HepG2 (cell line): ENCODE results near the gene CCL13. TPM values are rescaled to one million over a fixed set of nuclear protein-coding genes. Genes with fewer than 3 reads are reported as not detected.

Source experiments
- ATAC-seq: fragments of 200-7000 bp; cut with Tn5 transposase; 3 replicates; pipeline ENCODE4 v1.9.1; 2020; ENCODE audit warnings: mild to moderate bottlenecking, moderate library complexity
- BruUV-seq: library from RNA; stranded (reverse); fragments of 400-500 nt; replicated peaks from 2 replicates; lab custom pipeline; 2021; lab: Mats Ljungman, UMichigan
- CTCF ChIA-PET: fragments of 300-600 bp; formaldehyde crosslinking; extraction: SDS; loops from one replicate; lab custom pipeline; 2021; ENCODE audit warnings: low total read pairs, inconsistent platforms, low intra/inter-chr PET ratio; lab: Yijun Ruan, JAX
- POLR2A ChIA-PET: fragments of 350-600 bp; sonication (Branson Sonifier 250); formaldehyde crosslinking; loops from one replicate; lab custom pipeline; 2020; ENCODE audit warnings: antibody characterized with exemption, inconsistent platforms; lab: Yijun Ruan, JAX
- DNase-seq: peaks from one replicate; pipeline ENCODE4 v3.0.0-alpha.2; 2015; ENCODE audit warnings: low spot score
- FAIRE-seq: peaks from 3 replicates; lab custom pipeline; 2011; peaks lifted over from hg19 to GRCh38; lab: Jason Lieb, UNC
- H2AFZ ChIP-seq: one replicate; pipeline ENCODE4 v1.6.1; 2011; ENCODE audit warnings: low read length, inconsistent platforms
- H3K27ac ChIP-seq: fragments of 300-600 bp; 3 replicates; pipeline ENCODE4 v1.8.0; 2011; ENCODE audit warnings: mixed run types, mild to moderate bottlenecking, mixed read lengths, low read length, inconsistent platforms; ENCODE audit not compliant: insufficient read depth; ENCODE audit errors: extremely low read length
- H3K27me3 ChIP-seq, 2 experiments: fragments of 200-600 bp in 1 of 2; 2 replicates in 1 of 2; 3 replicates in 1 of 2; pipeline versions ENCODE4 v1.6.0 to v1.8.0; 2011; ENCODE audit warnings: low read length in 2 of 2, mild to moderate bottlenecking in 2 of 2, moderate library complexity in 2 of 2, inconsistent platforms in 1 of 2; ENCODE audit not compliant: insufficient read depth in 2 of 2, control insufficient read depth in 1 of 2
- H3K36me3 ChIP-seq, 2 experiments: fragments of 200-600 bp in 1 of 2; replicated peaks in 1 of 2; 2 replicates in 1 of 2; 3 replicates in 1 of 2; pipeline versions ENCODE4 v1.5.1 to v1.8.0; 2011; ENCODE audit warnings: low read length in 2 of 2, inconsistent platforms in 1 of 2; ENCODE audit not compliant: insufficient read depth in 2 of 2, control insufficient read depth in 1 of 2
- H3K4me1 ChIP-seq: 2 replicates; pipeline ENCODE4 v1.5.1; 2012; ENCODE audit warnings: low read length, inconsistent platforms; ENCODE audit not compliant: insufficient read depth
- H3K4me2 ChIP-seq: 2 replicates; pipeline ENCODE4 v1.6.0; 2011; ENCODE audit warnings: low read depth, low read length, inconsistent platforms
- H3K4me3 ChIP-seq, 3 experiments: fragments of 200-600 bp in 1 of 3; sonication (generic), shearing (Covaris generic) in 1 of 3; replicated peaks in 1 of 3; 2 replicates each; pipeline ENCODE4 v1.5.1; 2011 to 2016; ENCODE audit warnings: low read length in 3 of 3, inconsistent platforms in 2 of 3, low read depth in 2 of 3, mild to moderate bottlenecking in 2 of 3, control low read depth in 1 of 3, mixed read lengths in 1 of 3; ENCODE audit not compliant: insufficient read depth in 1 of 3
- H3K79me2 ChIP-seq: one replicate; pipeline ENCODE4 v1.6.1; 2011; ENCODE audit warnings: low read length, inconsistent platforms; ENCODE audit not compliant: insufficient read depth
- H3K9ac ChIP-seq: 2 replicates; pipeline ENCODE4 v1.6.0; 2011; ENCODE audit warnings: mild to moderate bottlenecking, low read depth, low read length, inconsistent platforms; ENCODE audit not compliant: insufficient read depth
- H3K9me3 ChIP-seq: 2 replicates; pipeline ENCODE4 v1.5.1; 2012; ENCODE audit warnings: mild to moderate bottlenecking, low read length
- H4K20me1 ChIP-seq: 2 replicates; pipeline ENCODE4 v1.6.0; 2011; ENCODE audit warnings: inconsistent platforms, mild to moderate bottlenecking, low read length, moderate library complexity; ENCODE audit not compliant: insufficient read depth
- ARID4A ChIP-seq: sonication (generic); formaldehyde crosslinking; IDR thresholded peaks from 2 replicates; pipeline ENCODE4 v1.5.0; 2020; ENCODE audit warnings: mild to moderate bottlenecking, missing genetic modification reagents, borderline replicate concordance
- ATF4 ChIP-seq, 2 experiments: fragments of 450-650 bp in 1 of 2; sonication (generic) in 1 of 2; formaldehyde crosslinking; IDR thresholded peaks; 2 replicates each; pipeline versions ENCODE4 v1.5.0 to v1.8.0; 2020 to 2022; ENCODE audit warnings: mild to moderate bottlenecking in 1 of 2, missing genetic modification reagents in 1 of 2
- GATAD1 ChIP-seq: IDR thresholded peaks from 2 replicates; pipeline ENCODE4 v1.6.1; 2016; ENCODE audit warnings: missing genetic modification reagents, missing compliant biosample characterization
- MYC ChIP-seq: sonication (generic); formaldehyde crosslinking; IDR thresholded peaks from 2 replicates; pipeline ENCODE4 v1.9.0; 2021; ENCODE audit warnings: missing genetic modification reagents, borderline replicate concordance
- RXRB ChIP-seq: IDR thresholded peaks from 2 replicates; pipeline ENCODE4 v1.6.1; 2016; ENCODE audit warnings: borderline replicate concordance, missing genetic modification reagents, missing compliant biosample characterization
- SIN3A ChIP-seq: IDR thresholded peaks from 2 replicates; pipeline ENCODE4 v1.6.1; 2011; ENCODE audit warnings: low read depth, mild to moderate bottlenecking, control low read depth, low read length, borderline replicate concordance
- ZNF235 ChIP-seq: sonication (generic); formaldehyde crosslinking; IDR thresholded peaks from 2 replicates; pipeline ENCODE4 v1.8.1; 2023; ENCODE audit warnings: mild to moderate bottlenecking, missing genetic modification reagents, borderline replicate concordance
- ZNF34 ChIP-seq: sonication (generic); formaldehyde crosslinking; IDR thresholded peaks from 2 replicates; pipeline ENCODE4 v1.4.0; 2020; ENCODE audit warnings: mild to moderate bottlenecking, missing genetic modification reagents, borderline replicate concordance
- ZNF740 ChIP-seq: sonication (generic); formaldehyde crosslinking; IDR thresholded peaks from 2 replicates; pipeline ENCODE4 v1.4.0; 2020; ENCODE audit warnings: missing genetic modification reagents
- WGBS: methylation state at CpG from one replicate; pipeline ENCODE4 v1.1.6; 2017; ENCODE audit warnings: low lambda C conversion rate; 5-methylcytosine and 5-hydroxymethylcytosine counted together
- in situ Hi-C: cut with HindIII; loops from 2 replicates; pipeline ENCODE4 v1.10.0; 2017; ENCODE audit warnings: low pct_unique_long_range_greater_than_20kb; ENCODE audit not compliant: extremely low pct_ligation_motif_present
- intact Hi-C: fragments of 100-400 bp; cut with micrococcal nuclease; formaldehyde crosslinking; loops from one replicate; pipeline ENCODE4 v1.10.0; 2022; ENCODE audit not compliant: unreplicated experiment
- polyA plus RNA-seq, 8 experiments: library from polyadenylated mRNA; depleted of rRNA in 3 of 8; stranded (reverse) in 7 of 8; unstranded in 1 of 8; fragments of >200 nt; fragmentation: Illumina TruSeq in 4 of 8; extraction: Trizol in 4 of 8; gene quantifications; 2 replicates each; pipeline versions ENCODE4 v1.2.1 to v1.2.3, GENCODE V29; 2011 to 2016; ENCODE audit warnings: low read depth in 4 of 8, missing spikeins in 1 of 8, mixed read lengths in 1 of 8; ENCODE audit not compliant: insufficient read depth in 1 of 8
- total RNA-seq, 5 experiments: library from RNA; depleted of rRNA; stranded (reverse); fragments of >200 nt; fragmentation: Illumina TruSeq; extraction: Trizol; gene quantifications; 2 replicates each; pipeline ENCODE4 v1.2.3, GENCODE V29; 2016; ENCODE audit warnings: low read depth in 1 of 5

The CCL13 gene
- total and polyA plus RNA-seq, 2 of the 13 experiments (the other 11 are each of a cell fraction or from before 2014, with no cell fraction given), result not detected

- no peak for ATAC-seq
- WGBS, result 9% methylated on average over 3 of the region's 3 CpGs
Measured at GRCh38 chr17:34339138-34339770, 17.0 kb upstream of the CCL13 start.

More at GRCh38 chr17:34339138-34339770, 17.0 kb upstream of the CCL13 start:
- Histone ChIP-seq H3K27ac (no peak overlapping the region), H3K4me1 (no peaks in the 10 kb centered on the region), H3K27me3 (no peaks in the 10 kb centered on the region), H3K9me3 (no peaks in the 10 kb centered on the region), H3K4me3 (no peak overlapping the region)
- FAIRE-seq (no peak), DNase-seq (no peak)
- intact Hi-C loops, result no loop called here
- TF ChIP-seq ATF4 (CRISPR knock-in tag; IDR thresholded peaks at IDR 0.05) (no peak), SIN3A (no peak), ZNF740 (CRISPR knock-in tag) (no peak), RXRB (CRISPR knock-in tag) (no peak), ZNF235 (no peak), ARID4A (no peak), GATAD1 (no peak), MYC (CRISPR knock-in tag) (no peak), ZNF34 (no peak)
- TF ChIP-seq, all 625 proteins: peak for 0
- no peaks in the 10 kb centered on the region for H4K20me1 ChIP-seq
- no peaks in the 10 kb centered on the region for H3K79me2 ChIP-seq
- H3K9ac ChIP-seq, result no peak overlapping the region
- ChIA-PET POLR2A (no interaction called here), CTCF (no interaction called here)
- H3K4me2 ChIP-seq, result no peak overlapping the region
- H2AFZ ChIP-seq, result no peak overlapping the region
- in situ Hi-C loops, result no loop called here
- no peaks in the 10 kb centered on the region for H3K36me3 ChIP-seq
- no TSS peak for BruUV-seq
